Activated T-helper 1 cell treated with Interleukin-2 at 50 U/mL for 16 hours (primary cell): ENCODE measurements around the gene CD55.
"Not testable (repeated sequence)": the region's sequence is repeated elsewhere in the genome, so short reads cannot be mapped to it uniquely, and the experiment has no call there.

Experiments used
- DNase-seq: peaks from one replicate; pipeline ENCODE4 v3.0.0-alpha.2; 2020; ENCODE audit warnings: low read depth

CD55 gene

GRCh38 chr1:207306023-207306422, 15.5 kb upstream of the CD55 start:
- no peak for DNase-seq

- DNase-seq, result no peak
Observed at GRCh38 chr1:207306603-207307002, 14.9 kb upstream of the CD55 start.

DNA sequence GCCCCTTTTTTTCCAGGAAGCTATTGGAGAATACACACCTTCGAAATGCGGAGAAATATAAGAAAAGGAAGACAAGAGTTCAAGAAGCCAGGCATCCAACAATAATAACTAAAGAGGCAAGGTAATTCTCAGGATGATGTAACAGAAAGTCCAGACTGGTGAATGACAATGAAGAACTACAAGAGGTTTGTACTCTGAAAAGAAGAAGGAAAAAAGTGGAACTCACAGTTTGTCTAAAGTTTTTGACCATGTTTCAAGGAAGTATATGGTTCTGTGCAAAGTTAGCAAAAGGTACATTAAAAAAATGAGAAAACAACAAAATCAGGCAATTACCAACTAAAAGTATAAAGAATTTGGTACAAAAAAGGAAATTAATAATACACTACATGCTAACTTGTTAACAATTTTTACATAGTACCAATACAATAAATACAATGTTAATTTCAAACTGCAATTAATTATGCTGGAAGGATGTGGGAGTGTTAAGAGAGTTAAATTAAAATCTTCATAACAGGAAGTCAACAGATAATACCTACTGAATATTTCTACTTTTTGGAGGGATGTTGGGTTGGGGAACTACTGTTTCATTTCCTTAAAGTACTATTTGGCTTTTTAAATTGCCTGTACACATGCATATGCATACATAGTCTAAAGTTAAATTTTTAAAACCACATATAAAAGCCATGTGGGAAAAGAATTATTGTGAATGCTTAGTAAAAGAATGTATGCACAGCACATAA, 12.9 kb upstream of the CD55 start:
- no peak for DNase-seq

GRCh38 chr1:207309745-207310273, 11.7 kb upstream of the CD55 start:
- DNase-seq, result no peak

DNA sequence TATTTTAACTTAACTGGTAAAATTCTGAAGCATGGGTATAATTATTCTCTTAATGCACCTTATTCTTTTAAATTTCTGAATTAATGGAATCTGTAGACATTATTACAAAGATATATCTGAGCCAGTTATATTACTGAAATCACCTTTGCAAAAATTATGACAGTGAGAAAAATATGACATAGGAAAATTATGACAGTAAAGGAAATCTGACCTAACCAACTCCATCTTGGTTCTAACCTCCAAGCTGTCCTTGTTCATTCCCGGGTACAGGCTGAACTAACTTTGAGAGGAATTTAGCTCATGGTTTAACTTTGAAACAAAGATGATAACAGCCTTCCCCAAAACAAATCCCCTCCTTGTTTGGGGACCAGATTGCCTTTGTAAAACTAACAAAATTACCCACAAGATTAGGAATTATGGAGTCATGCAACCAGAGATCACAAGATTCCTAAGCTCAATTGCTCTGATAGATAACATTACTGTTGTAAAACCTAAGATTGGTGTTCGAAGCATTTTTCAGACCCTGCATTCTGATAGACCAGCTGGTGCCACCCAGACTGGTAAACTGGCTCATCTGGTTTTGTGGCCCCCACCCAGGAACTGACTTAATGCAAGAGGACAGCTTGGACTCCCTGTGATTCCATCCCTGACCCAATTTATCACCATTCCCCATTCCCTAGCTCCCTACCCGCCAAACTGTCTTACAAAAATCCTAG, 9.4 kb upstream of the CD55 start:
- DNase-seq, result no peak

GRCh38 chr1:207312604-207312920, 8.9 kb upstream of the CD55 start:
- no peak for DNase-seq

GRCh38 chr1:207313131-207313530, 8.3 kb upstream of the CD55 start:
- no peak for DNase-seq

GRCh38 chr1:207314816-207315215, 6.7 kb upstream of the CD55 start:
- DNase-seq, result no peak

DNA sequence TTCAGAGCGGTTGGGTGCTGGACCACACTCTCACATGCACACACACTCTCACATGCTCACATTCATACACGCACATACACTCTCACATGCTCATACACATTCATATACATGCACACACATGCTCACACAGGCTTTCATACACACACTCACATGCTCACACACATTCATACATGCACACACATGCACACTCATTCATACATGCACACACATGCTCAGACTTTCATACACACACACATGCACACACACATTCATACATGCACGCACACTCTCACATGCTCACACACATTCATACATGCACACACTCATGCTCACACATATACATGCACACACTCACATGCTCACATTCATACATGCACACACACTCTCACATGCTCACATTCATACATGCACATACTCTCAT, 6.0 kb upstream of the CD55 start:
- DNase-seq, result no peak

- DNase-seq, result no peak
Observed at GRCh38 chr1:207316141-207316540, 5.3 kb upstream of the CD55 start.

- DNase-seq, result no peak
Observed at GRCh38 chr1:207316622-207317391, 4.7 kb upstream of the CD55 start.

DNA sequence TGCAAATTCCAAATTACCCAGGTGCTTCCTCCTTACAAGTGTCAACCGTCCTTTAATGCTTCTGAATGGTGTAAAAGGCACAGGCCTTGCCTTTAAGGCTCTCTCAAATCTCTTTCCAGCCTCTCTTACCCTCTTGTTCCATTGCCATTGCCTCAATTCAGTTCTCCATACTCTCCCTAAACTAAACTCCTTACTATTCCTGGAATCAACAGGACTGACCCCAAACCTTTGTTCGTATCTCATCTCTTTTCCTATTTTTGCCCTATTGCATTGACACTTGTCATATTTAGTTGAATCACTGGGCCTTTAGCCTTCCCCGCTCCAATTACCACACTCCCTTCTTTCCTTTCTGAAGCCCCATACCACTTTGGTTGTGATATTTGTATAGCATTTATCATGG, 3.9 kb upstream of the CD55 start:
- DNase-seq, result no peak

GRCh38 chr1:207318072-207318619, 3.3 kb upstream of the CD55 start:
- no peak for DNase-seq

- no peak for DNase-seq
Observed at GRCh38 chr1:207319199-207319598, 2.3 kb upstream of the CD55 start.

GRCh38 chr1:207320105-207320504, 1.4 kb upstream of the CD55 start:
- not testable (repeated sequence) for DNase-seq

- no peak for DNase-seq
Observed at GRCh38 chr1:207321790-207322645, 540 bp downstream of the CD55 start.

DNA sequence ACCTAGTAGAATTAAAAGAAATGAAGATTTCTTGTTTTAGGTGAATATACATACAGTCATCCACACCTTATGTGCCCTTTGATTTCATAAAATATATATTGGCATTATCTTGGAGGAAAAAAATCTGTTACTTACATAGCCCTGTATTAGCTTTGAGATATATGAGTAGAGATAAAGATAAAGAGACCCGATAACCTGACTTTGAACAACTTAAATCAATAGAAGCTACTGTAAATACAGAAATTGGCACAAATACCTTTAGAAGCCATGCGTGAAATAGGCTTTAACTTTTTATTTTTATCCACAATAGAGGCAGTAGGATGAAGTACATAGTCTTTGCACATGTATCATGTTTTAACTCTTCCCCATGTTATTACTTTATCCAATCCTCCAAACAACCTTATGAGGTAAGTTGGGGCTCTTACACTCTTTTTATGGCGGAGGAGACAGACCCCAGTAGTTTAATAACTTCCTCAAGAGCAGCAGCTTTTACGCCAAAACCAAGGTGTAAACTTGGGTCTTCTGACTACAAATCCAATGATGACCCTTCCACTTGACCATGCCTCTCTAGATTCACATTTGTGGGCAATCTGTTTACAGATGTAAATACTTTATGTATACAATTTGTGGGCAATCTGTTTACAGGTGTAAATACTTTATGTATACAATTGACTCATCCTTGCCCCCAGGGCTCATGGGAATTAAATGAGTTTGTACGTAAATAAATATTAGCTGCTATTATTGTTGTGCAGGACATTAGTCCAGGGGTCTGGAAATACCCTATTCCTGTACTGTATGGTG, 2.1 kb downstream of the CD55 start:
- no peak for DNase-seq

GRCh38 chr1:207328004-207328403, 6.5 kb downstream of the CD55 start:
- no peak for DNase-seq

GRCh38 chr1:207328908-207329440, 7.5 kb downstream of the CD55 start:
- DNase-seq, result no peak

DNA sequence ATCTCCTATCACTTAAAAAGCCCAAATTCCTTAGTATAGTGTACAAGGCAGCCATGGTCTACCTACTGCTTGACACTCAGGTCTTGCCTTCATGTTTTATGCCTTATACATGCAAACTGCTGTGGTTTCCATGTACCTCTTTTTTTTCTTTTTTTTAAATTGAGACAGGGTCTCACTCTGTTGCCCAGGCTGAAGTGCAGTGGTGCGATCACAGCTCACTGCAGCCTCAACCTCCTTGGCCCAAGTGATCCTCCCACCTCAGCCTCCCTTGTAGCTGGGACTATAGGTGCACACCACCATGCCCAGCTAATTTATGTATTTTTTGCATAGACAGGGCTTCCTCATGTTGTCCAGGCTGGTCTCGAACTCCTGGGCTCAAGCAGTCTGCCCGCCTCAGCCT, 8.0 kb downstream of the CD55 start:
- DNase-seq, result no peak
